ENCODE results near the gene TXNL1. TPM values are rescaled to one million over a fixed set of nuclear protein-coding genes. Genes with fewer than 3 reads are reported as not detected.

TXNL1 gene
- 73.1 and 110 TPM in 2 replicates for total RNA-seq (2016; rRNA removed; fragmentation: Illumina TruSeq; extraction: Trizol)
- total RNA-seq (2016; cell fraction: cytosol; rRNA removed; fragmentation: Illumina TruSeq; extraction: Trizol; ENCODE audit: low read depth), result 19.2 and 19.9 TPM in 2 replicates
- 70.5 and 109 TPM in 2 replicates for total RNA-seq (2016; cell fraction: insoluble cytoplasmic fraction; rRNA removed; fragmentation: Illumina TruSeq; extraction: Trizol)
- 38.2 and 40.3 TPM in 2 replicates for total RNA-seq (2016; cell fraction: membrane; rRNA removed; fragmentation: Illumina TruSeq; extraction: Trizol)
- 36.7 and 36.8 TPM in 2 replicates for total RNA-seq (2016; cell fraction: nucleus; rRNA removed; fragmentation: Illumina TruSeq; extraction: Trizol)
- 27.3 and 41.9 TPM in 2 replicates for polyA plus RNA-seq (2011; rRNA removed)
- 18.6 and 21.9 TPM in 2 replicates for polyA plus RNA-seq (2011; cell fraction: cytosol; rRNA removed)
- 9.7 and 10.7 TPM in 2 replicates for polyA plus RNA-seq (2011; cell fraction: nucleus; rRNA removed)
- polyA plus RNA-seq (2012), result 50.5 and 69.8 TPM in 2 replicates
- 31.1 and 32.8 TPM in 2 replicates for polyA plus RNA-seq (2016; cell fraction: cytosol; fragmentation: Illumina TruSeq; extraction: Trizol; ENCODE audit: low read depth)
- polyA plus RNA-seq (2016; cell fraction: insoluble cytoplasmic fraction; fragmentation: Illumina TruSeq; extraction: Trizol; ENCODE audit: low read depth), result 129 and 132 TPM in 2 replicates
- polyA plus RNA-seq (2016; cell fraction: membrane; fragmentation: Illumina TruSeq; extraction: Trizol; ENCODE audit: low read depth), result 42.4 and 43.6 TPM in 2 replicates
- polyA plus RNA-seq (2016; cell fraction: nucleus; fragmentation: Illumina TruSeq; extraction: Trizol; ENCODE audit: insufficient read depth, low read depth), result 50.9 and 51.7 TPM in 2 replicates
- polyA minus RNA-seq (2011; rRNA and poly(A)+ RNA removed; ENCODE audit: low replicate concordance), result 14.3 and 19.0 TPM in 2 replicates
- polyA minus RNA-seq (2011; cell fraction: cytosol; rRNA and poly(A)+ RNA removed), result 14.0 and 17.1 TPM in 2 replicates
- 35.3 and 38.3 TPM in 2 replicates for polyA minus RNA-seq (2011; cell fraction: nucleus; rRNA and poly(A)+ RNA removed)
- Bru-seq, nascent RNA, result percentile 86 among the genes with signal in this experiment
- percentile 80 among the genes with signal in this experiment for BruChase-seq, experiment 1, labeled RNA remaining after a 6-hour chase
- percentile 78 among the genes with signal in this experiment for BruChase-seq, experiment 2, labeled RNA remaining after a 2-hour chase
- long read RNA-seq, experiment 1, full-length matches to known transcripts, result 109 of 130 reads
- long read RNA-seq, experiment 1, partial matches to known transcripts, result 6 of 130 reads
- long read RNA-seq, experiment 1, other reads (novel, unspliced or antisense), result 15 of 130 reads
- long read RNA-seq, experiment 2, full-length matches to known transcripts, result 109 of 178 reads
- long read RNA-seq, experiment 2, partial matches to known transcripts, result 31 of 178 reads
- long read RNA-seq, experiment 2, other reads (novel, unspliced or antisense), result 38 of 178 reads

DNA sequence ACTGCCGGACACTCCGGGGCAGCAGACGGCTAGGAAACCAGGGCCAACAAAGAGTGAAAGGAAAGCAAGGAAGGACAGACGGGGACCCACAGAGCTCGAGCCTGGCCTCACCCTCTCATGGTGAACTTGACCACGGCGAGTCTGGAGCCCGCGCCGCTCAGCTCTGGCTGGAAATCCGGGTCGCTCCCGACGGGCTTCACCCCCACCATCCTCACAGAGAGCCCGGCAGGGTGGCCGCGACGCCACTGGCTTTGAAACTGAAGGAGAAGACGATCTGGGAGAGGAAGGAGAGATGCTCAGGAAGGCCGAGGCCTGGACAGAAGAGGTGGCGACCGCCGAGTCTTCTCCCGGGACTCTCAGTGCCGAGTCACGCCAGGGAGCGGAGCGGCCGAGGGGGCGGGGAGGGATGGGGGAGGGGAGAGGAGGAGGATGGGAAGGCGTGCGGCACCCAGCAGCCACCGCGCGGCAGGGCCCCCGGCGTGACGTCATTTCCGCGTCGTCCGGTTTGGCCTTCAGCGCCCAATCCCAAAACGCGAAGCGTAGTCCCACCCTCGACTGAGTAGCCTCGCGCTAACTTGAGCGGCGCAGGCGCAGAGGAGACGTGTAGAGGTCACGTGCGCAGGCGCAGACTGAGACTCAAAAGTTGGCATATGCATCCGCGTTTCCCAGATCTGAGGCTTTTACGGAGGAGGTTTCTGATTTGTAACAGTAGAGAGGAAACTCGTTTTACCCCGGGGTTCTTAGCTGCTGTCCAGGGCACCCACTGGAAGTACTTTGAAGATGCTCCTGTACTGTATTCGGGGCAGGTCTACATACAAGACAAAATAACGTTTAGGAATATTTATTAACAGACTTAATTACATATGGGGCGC, at the start of gene TXNL1:
Gene TXNL1 (minus strand): TSS at position 361 of the 872 bp plus-strand sequence. CDS start 152 bp downstream, at position 209.
- Histone ChIP-seq H3K27me3 (ENCODE audit: control insufficient read depth in 1 of 2, insufficient read depth in 2 of 2, low read length in 2 of 2) (no peaks in the 10 kb centered on the region; a peak in 1 of 5 replicates), H3K79me2 (ENCODE audit: insufficient read depth, low read length) (peaks cover 49% of the 10 kb centered on the region), H3K4me2 (ENCODE audit: low read depth, low read length) (peak within 1 kb of the TSS; percentile 92), H3K9me3 (ENCODE audit: low read length) (no peaks in the 10 kb centered on the region), H3K9ac (ENCODE audit: insufficient read depth, low read depth, low read length) (peak within 1 kb of the TSS; percentile 98), H3K4me3 (replicated peaks in 1 of 3; ENCODE audit: insufficient read depth in 1 of 3, low read depth in 2 of 3, low read length in 3 of 3) (peak within 1 kb of the TSS; percentile 96 to 99 (median 99)), H4K20me1 (ENCODE audit: insufficient read depth, low read length) (peaks cover 23% of the 10 kb centered on the region), H3K27ac (ENCODE audit: extremely low read length, insufficient read depth, low read length) (peak within 1 kb of the TSS; percentile 97), H3K4me1 (ENCODE audit: insufficient read depth, low read length) (peaks cover 45% of the 10 kb centered on the region), H2AFZ (ENCODE audit: low read length) (peak within 1 kb of the TSS; percentile 93), H3K36me3 (replicated peaks in 1 of 2; ENCODE audit: control insufficient read depth in 1 of 2, insufficient read depth in 2 of 2, low read length in 2 of 2) (peaks cover 3 to 8% of the 10 kb centered on the region in 2 experiments; a peak in 2 of 5 replicates)
- no TSS peak for BruUV-seq (replicated peaks)
- 2% methylated on average over 35 of the region's 64 CpGs for WGBS (ENCODE audit: low lambda C conversion rate)
- FAIRE-seq (peak; percentile 86), DNase-seq (ENCODE audit: low spot score) (peak; percentile 96), ATAC-seq (peak; percentile 93)
- intact Hi-C loops (cut with micrococcal nuclease; ENCODE audit: unreplicated experiment), result loop anchor here (1.0 kb wide), 1 partner anchor 13 kb away; the partner anchor contains the start of gene WDR7
- ChIA-PET CTCF (ENCODE audit: low intra/inter-chr PET ratio, low total read pairs) (no interaction called here), POLR2A (interaction anchor here (1.1 to 3.4 kb wide), 2 partner anchors 13 to 22 kb away, joined by 5 to 32 read pairs; partner anchors contain the start of gene WDR7)
- in situ Hi-C loops (cut with HindIII; ENCODE audit: extremely low pct_ligation_motif_present, low pct_unique_long_range_greater_than_20kb), result no loop called here
- TF ChIP-seq TBL1XR1 (IDR thresholded peaks at IDR 0.05; ENCODE audit: borderline replicate concordance, low read length, partially characterized antibody) (peak; percentile 88), SP2 (CRISPR knock-in tag; IDR thresholded peaks at IDR 0.05) (peak; percentile 83), EP300 (IDR thresholded peaks at IDR 0.05; ENCODE audit: low read depth in 2 of 2, low read length in 2 of 2) (peak in 1 of 2 experiments; percentile 73; a peak in 1 of 4 replicates), EP300 (CRISPR knock-in tag; IDR thresholded peaks at IDR 0.05; ENCODE audit: borderline replicate concordance) (no peak)
- TF ChIP-seq, protein P1, sequence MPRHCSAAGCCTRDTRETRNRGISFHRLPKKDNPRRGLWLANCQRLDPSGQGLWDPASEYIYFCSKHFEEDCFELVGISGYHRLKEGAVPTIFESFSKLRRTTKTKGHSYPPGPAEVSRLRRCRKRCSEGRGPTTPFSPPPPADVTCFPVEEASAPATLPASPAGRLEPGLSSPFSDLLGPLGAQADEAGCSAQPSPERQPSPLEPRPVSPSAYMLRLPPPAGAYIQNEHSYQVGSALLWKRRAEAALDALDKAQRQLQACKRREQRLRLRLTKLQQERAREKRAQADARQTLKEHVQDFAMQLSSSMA (CRISPR knock-in tag; IDR thresholded peaks at IDR 0.05), result no peak
- TF ChIP-seq, protein P2, sequence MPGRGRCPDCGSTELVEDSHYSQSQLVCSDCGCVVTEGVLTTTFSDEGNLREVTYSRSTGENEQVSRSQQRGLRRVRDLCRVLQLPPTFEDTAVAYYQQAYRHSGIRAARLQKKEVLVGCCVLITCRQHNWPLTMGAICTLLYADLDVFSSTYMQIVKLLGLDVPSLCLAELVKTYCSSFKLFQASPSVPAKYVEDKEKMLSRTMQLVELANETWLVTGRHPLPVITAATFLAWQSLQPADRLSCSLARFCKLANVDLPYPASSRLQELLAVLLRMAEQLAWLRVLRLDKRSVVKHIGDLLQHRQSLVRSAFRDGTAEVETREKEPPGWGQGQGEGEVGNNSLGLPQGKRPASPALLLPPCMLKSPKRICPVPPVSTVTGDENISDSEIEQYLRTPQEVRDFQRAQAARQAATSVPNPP (CRISPR knock-in tag; IDR thresholded peaks at IDR 0.05), result no peak
- TF ChIP-seq, protein P3, sequence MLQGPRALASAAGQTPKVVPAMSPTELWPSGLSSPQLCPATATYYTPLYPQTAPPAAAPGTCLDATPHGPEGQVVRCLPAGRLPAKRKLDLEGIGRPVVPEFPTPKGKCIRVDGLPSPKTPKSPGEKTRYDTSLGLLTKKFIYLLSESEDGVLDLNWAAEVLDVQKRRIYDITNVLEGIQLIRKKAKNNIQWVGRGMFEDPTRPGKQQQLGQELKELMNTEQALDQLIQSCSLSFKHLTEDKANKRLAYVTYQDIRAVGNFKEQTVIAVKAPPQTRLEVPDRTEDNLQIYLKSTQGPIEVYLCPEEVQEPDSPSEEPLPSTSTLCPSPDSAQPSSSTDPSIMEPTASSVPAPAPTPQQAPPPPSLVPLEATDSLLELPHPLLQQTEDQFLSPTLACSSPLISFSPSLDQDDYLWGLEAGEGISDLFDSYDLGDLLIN (CRISPR knock-in tag; IDR thresholded peaks at IDR 0.05; ENCODE audit: borderline replicate concordance), result no peak
- TF ChIP-seq, protein P4, sequence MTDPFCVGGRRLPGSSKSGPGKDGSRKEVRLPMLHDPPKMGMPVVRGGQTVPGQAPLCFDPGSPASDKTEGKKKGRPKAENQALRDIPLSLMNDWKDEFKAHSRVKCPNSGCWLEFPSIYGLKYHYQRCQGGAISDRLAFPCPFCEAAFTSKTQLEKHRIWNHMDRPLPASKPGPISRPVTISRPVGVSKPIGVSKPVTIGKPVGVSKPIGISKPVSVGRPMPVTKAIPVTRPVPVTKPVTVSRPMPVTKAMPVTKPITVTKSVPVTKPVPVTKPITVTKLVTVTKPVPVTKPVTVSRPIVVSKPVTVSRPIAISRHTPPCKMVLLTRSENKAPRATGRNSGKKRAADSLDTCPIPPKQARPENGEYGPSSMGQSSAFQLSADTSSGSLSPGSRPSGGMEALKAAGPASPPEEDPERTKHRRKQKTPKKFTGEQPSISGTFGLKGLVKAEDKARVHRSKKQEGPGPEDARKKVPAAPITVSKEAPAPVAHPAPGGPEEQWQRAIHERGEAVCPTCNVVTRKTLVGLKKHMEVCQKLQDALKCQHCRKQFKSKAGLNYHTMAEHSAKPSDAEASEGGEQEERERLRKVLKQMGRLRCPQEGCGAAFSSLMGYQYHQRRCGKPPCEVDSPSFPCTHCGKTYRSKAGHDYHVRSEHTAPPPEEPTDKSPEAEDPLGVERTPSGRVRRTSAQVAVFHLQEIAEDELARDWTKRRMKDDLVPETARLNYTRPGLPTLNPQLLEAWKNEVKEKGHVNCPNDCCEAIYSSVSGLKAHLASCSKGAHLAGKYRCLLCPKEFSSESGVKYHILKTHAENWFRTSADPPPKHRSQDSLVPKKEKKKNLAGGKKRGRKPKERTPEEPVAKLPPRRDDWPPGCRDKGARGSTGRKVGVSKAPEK (CRISPR knock-in tag; IDR thresholded peaks at IDR 0.05; ENCODE audit: borderline replicate concordance), result no peak

Measured in HepG2 (cell line).